K562 (cell line): ENCODE data around the gene PIK3C2G.

ENCODE experiments used
- MXI1 ChIP-seq: IDR thresholded peaks from 2 replicates; pipeline ENCODE4 v1.6.1; 2011; ENCODE audit warnings: low read depth, mild to moderate bottlenecking, improper control_type of control experiment, low read length
- MYC ChIP-seq, 2 experiments: fragments of 250-450 bp in 1 of 2; sonication (Bioruptor Pico) in 1 of 2; IDR thresholded peaks; 2 replicates each; pipeline versions ENCODE4 v1.5.1 to v1.6.1; 2012 to 2021; ENCODE audit warnings: low read depth in 2 of 2, borderline replicate concordance in 1 of 2, improper control_type of control experiment in 1 of 2, low read length in 1 of 2, mild to moderate bottlenecking in 1 of 2, moderate library complexity in 1 of 2
- POLR2A ChIP-seq: fragments of 450-650 bp; conservative IDR thresholded peaks from 2 replicates; pipeline ENCODE4 v1.6.1; 2016
- TARDBP ChIP-seq: fragments of 450-650 bp; IDR thresholded peaks from 2 replicates; pipeline ENCODE4 v1.6.1; 2016
- ZBTB33 ChIP-seq: sonication (generic); formaldehyde crosslinking; IDR thresholded peaks from 2 replicates; pipeline ENCODE4 v1.8.1; 2023; ENCODE audit warnings: mild to moderate bottlenecking, missing genetic modification reagents
- ZC3H8 ChIP-seq: fragments of 450-650 bp; IDR thresholded peaks from 2 replicates; pipeline ENCODE4 v1.6.1; 2017
- TF ChIP-seq, protein P1 (sequence below), 3 experiments: IDR thresholded peaks in 2 of 3; conservative IDR thresholded peaks in 1 of 3; 2 replicates each; pipeline ENCODE4 v1.5.1; 2011 to 2012; ENCODE audit warnings: low read length in 3 of 3, mild to moderate bottlenecking in 3 of 3, control low read depth in 2 of 3, improper control_type of control experiment in 1 of 3, inconsistent platforms in 1 of 3, low read depth in 1 of 3, mixed read lengths in 1 of 3, moderate library complexity in 1 of 3; ENCODE audit not compliant: insufficient read depth in 2 of 3
- TF ChIP-seq, protein P2 (sequence below): sonication (generic); formaldehyde crosslinking; IDR thresholded peaks from 2 replicates; pipeline ENCODE4 v1.9.0; 2022; ENCODE audit warnings: mild to moderate bottlenecking, missing genetic modification reagents

DNA sequence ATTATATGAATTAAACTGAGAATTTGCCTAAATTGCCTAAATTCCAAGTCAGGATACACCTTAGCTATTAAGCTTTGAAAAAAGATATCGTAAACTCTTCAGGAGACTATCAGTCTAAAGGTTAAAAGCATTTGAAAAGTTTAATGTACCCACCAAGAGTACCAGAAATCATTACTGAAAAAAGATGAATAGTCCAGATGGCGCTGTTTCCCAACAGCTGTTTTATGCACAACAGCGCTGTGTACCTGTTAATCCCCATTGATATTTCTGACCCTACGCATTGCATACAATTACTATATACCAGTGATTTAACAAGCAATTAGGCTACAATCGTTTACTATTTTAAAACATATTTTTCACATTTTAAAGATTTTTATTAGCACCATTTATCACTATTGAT, 291.5 kb downstream of the PIK3C2G start:
- TF ChIP-seq MXI1 (no peak), ZC3H8 (no peak), ZBTB33 (no peak), POLR2A (no peak), TARDBP (no peak), MYC (IDR thresholded peaks at IDR 0.05; ENCODE audit: low read depth, low read length) (no peak), MYC (CRISPR knock-in tag; IDR thresholded peaks at IDR 0.05; ENCODE audit: borderline replicate concordance, low read depth) (no peak)
- TF ChIP-seq, protein P1, sequence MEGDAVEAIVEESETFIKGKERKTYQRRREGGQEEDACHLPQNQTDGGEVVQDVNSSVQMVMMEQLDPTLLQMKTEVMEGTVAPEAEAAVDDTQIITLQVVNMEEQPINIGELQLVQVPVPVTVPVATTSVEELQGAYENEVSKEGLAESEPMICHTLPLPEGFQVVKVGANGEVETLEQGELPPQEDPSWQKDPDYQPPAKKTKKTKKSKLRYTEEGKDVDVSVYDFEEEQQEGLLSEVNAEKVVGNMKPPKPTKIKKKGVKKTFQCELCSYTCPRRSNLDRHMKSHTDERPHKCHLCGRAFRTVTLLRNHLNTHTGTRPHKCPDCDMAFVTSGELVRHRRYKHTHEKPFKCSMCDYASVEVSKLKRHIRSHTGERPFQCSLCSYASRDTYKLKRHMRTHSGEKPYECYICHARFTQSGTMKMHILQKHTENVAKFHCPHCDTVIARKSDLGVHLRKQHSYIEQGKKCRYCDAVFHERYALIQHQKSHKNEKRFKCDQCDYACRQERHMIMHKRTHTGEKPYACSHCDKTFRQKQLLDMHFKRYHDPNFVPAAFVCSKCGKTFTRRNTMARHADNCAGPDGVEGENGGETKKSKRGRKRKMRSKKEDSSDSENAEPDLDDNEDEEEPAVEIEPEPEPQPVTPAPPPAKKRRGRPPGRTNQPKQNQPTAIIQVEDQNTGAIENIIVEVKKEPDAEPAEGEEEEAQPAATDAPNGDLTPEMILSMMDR (IDR thresholded peaks at IDR 0.05 in 2 of 3, conservative IDR thresholded peaks at IDR 0.05 in 1 of 3; ENCODE audit: insufficient read depth in 2 of 3, low read depth in 1 of 3, low read length in 3 of 3): peak in 2 of 3 experiments; percentile 18 to 22; a peak in 2 of 6 replicates
- TF ChIP-seq, protein P2, sequence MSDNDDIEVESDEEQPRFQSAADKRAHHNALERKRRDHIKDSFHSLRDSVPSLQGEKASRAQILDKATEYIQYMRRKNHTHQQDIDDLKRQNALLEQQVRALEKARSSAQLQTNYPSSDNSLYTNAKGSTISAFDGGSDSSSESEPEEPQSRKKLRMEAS: no peak
